HEK293 (cell line): ENCODE results near the gene C3.

ENCODE experiments used
- CTCF ChIP-seq: fragments of 450-650 bp; formaldehyde crosslinking; IDR thresholded peaks from 2 replicates; pipeline ENCODE4 v1.5.1; 2016; ENCODE audit warnings: missing biosample characterization, missing genetic modification characterization
- REST ChIP-seq: fragments of 450-650 bp; formaldehyde crosslinking; IDR thresholded peaks from 2 replicates; pipeline ENCODE4 v1.5.1; 2016; ENCODE audit warnings: missing biosample characterization, missing genetic modification characterization
- SP2 ChIP-seq: fragments of 450-650 bp; formaldehyde crosslinking; IDR thresholded peaks from 2 replicates; pipeline ENCODE4 v1.5.1; 2016; ENCODE audit warnings: missing biosample characterization, missing genetic modification characterization
- SP3 ChIP-seq: fragments of 450-650 bp; formaldehyde crosslinking; IDR thresholded peaks from 2 replicates; pipeline ENCODE4 v1.5.1; 2016; ENCODE audit warnings: missing biosample characterization, missing genetic modification characterization
- ZBTB11 ChIP-seq: fragments of 450-650 bp; formaldehyde crosslinking; conservative IDR thresholded peaks from 2 replicates; pipeline ENCODE4 v1.5.1; 2016; ENCODE audit warnings: low read depth, missing biosample characterization, missing genetic modification characterization
- ZNF585B ChIP-seq: fragments of 450-650 bp; formaldehyde crosslinking; IDR thresholded peaks from 2 replicates; pipeline ENCODE4 v1.5.1; 2016; ENCODE audit warnings: missing biosample characterization, missing genetic modification characterization
- ZNF670 ChIP-seq: fragments of 450-650 bp; formaldehyde crosslinking; IDR thresholded peaks from 2 replicates; pipeline ENCODE4 v1.5.1; 2016; ENCODE audit warnings: missing biosample characterization, missing genetic modification characterization, low read depth

- TF ChIP-seq SP3 (tag by site-specific recombination) (no peak), CTCF (tag by site-specific recombination) (no peak), ZBTB11 (tag by site-specific recombination) (no peak), ZNF585B (no peak), ZNF670 (tag by site-specific recombination) (no peak), SP2 (no peak), REST (no peak)
Measured at GRCh38 chr19:6697291-6697690, 23.2 kb downstream of the C3 start.
